Neural progenitor cell (in vitro differentiated cells): Measurements from ENCODE around the gene FRA10AC1. TPM values are rescaled to one million over a fixed set of nuclear protein-coding genes. Genes with fewer than 3 reads are reported as not detected.

ENCODE experiments used
- DNase-seq: peaks from one replicate; pipeline ENCODE4 v3.0.0-alpha.2; 2016; ENCODE audit warnings: low spot score
- H2AFZ ChIP-seq: fragments of 200-600 bp; sonication (generic); replicated peaks from 2 replicates; pipeline ENCODE4 v1.6.1; 2016; ENCODE audit warnings: antibody characterized with exemption
- H3F3A ChIP-seq: fragments of 200-600 bp; sonication (generic); 2 replicates; pipeline ENCODE4 v1.6.1; 2016; ENCODE audit warnings: antibody characterized with exemption, low read depth
- H3K27ac ChIP-seq: fragments of 200-600 bp; sonication (generic); 2 replicates; pipeline ENCODE4 v1.5.1; 2016; ENCODE audit warnings: mild to moderate bottlenecking
- H3K27me3 ChIP-seq: fragments of 200-600 bp; sonication (generic); 2 replicates; pipeline ENCODE4 v1.6.1; 2016; ENCODE audit warnings: mild to moderate bottlenecking, moderate library complexity
- H3K36me3 ChIP-seq: fragments of 200-600 bp; sonication (generic); 2 replicates; pipeline ENCODE4 v1.5.1; 2016
- H3K4me1 ChIP-seq: fragments of 200-600 bp; sonication (generic); 2 replicates; pipeline ENCODE4 v1.6.1; 2016; ENCODE audit warnings: mixed run types
- H3K4me2 ChIP-seq: fragments of 200-600 bp; sonication (generic); 2 replicates; pipeline ENCODE4 v1.6.1; 2016
- H3K4me3 ChIP-seq: fragments of 200-600 bp; sonication (generic); 2 replicates; pipeline ENCODE4 v1.5.1; 2016
- H3K79me2 ChIP-seq: fragments of 200-600 bp; sonication (generic); 2 replicates; pipeline ENCODE4 v1.6.1; 2016; ENCODE audit warnings: low read depth
- H3K9ac ChIP-seq: fragments of 200-600 bp; sonication (generic); 2 replicates; pipeline ENCODE4 v1.6.1; 2016
- H3K9me3 ChIP-seq: fragments of 200-600 bp; sonication (generic); 2 replicates; pipeline ENCODE4 v1.5.1; 2016; ENCODE audit warnings: low read depth
- H4K20me1 ChIP-seq: fragments of 200-600 bp; sonication (generic); 2 replicates; pipeline ENCODE4 v1.6.1; 2016; ENCODE audit warnings: low read depth
- H3K27ac Mint-ChIP-seq: 3 replicates; pipeline ENCODE4 v1.8.0; 2021; ENCODE audit warnings: mixed read lengths
- H3K27me3 Mint-ChIP-seq: 2 replicates; pipeline ENCODE4 v1.8.0; 2022; ENCODE audit warnings: low read depth, mild to moderate bottlenecking, inconsistent platforms, moderate library complexity, mixed read lengths; ENCODE audit not compliant: insufficient read depth
- H3K36me3 Mint-ChIP-seq: 3 replicates; pipeline ENCODE4 v1.8.0; 2021; ENCODE audit warnings: mixed read lengths
- H3K4me1 Mint-ChIP-seq: 3 replicates; pipeline ENCODE4 v1.8.0; 2021; ENCODE audit warnings: mixed read lengths
- H3K4me3 Mint-ChIP-seq: 3 replicates; pipeline ENCODE4 v1.8.0; 2021; ENCODE audit warnings: mild to moderate bottlenecking, moderate library complexity, mixed read lengths
- H3K9me3 Mint-ChIP-seq: 3 replicates; pipeline ENCODE4 v1.8.0; 2020; ENCODE audit warnings: mixed read lengths
- CTCF ChIP-seq: fragments of 200-600 bp; sonication (generic); IDR thresholded peaks from 2 replicates; pipeline ENCODE4 v1.5.1; 2017; ENCODE audit warnings: antibody characterized with exemption, mild to moderate bottlenecking
- EZH2 ChIP-seq: fragments of 200-600 bp; sonication (generic); IDR thresholded peaks from 2 replicates; pipeline ENCODE4 v1.6.1; 2017; ENCODE audit warnings: antibody characterized with exemption, mild to moderate bottlenecking, moderate library complexity
- EZH2phosphoT487 ChIP-seq: fragments of 200-600 bp; sonication (generic); IDR thresholded peaks from 2 replicates; pipeline ENCODE4 v1.6.1; 2017; ENCODE audit warnings: antibody characterized with exemption
- total RNA-seq: library from RNA; depleted of rRNA; stranded (reverse); fragments of >200 nt; gene quantifications from 2 replicates; pipeline ENCODE4 v1.2.3, GENCODE V29; 2015; ENCODE audit warnings: low replicate concordance

The FRA10AC1 gene
- total RNA-seq, 1 donor from 2014 or later: 31.4 TPM

GRCh38 chr10:93695740-93696139 is 6.7 kb downstream of the FRA10AC1 start:
- H3K9me3 ChIP-seq: no peaks in the 10 kb centered on the region
- no peak for TF ChIP-seq CTCF
- no peak for TF ChIP-seq EZH2phosphoT487
- no peak for TF ChIP-seq EZH2
- H3K4me3 ChIP-seq: no peak overlapping the region
- H3K27ac ChIP-seq: no peak overlapping the region
- no peaks in the 10 kb centered on the region for H4K20me1 ChIP-seq
- Mint-ChIP-seq H3K27me3 (peaks cover 3% of the 10 kb centered on the region), H3K27ac (no peak overlapping the region), H3K4me3 (no peak overlapping the region), H3K9me3 (no peaks in the 10 kb centered on the region), H3K4me1 (peaks cover 18% of the 10 kb centered on the region), H3K36me3 (peaks cover 11% of the 10 kb centered on the region)
- no peak overlapping the region for H2AFZ ChIP-seq
- no peaks in the 10 kb centered on the region for H3K27me3 ChIP-seq
- H3K9ac ChIP-seq: no peak overlapping the region
- peaks cover 24% of the 10 kb centered on the region for H3K36me3 ChIP-seq
- no peak overlapping the region for H3K4me2 ChIP-seq
- no peak for DNase-seq
- peaks cover under 1% of the 10 kb centered on the region for H3K79me2 ChIP-seq
- peaks cover 8% of the 10 kb centered on the region for H3F3A ChIP-seq
- no peaks in the 10 kb centered on the region for H3K4me1 ChIP-seq

- Histone ChIP-seq H3K4me3 (no peak overlapping the region), H3K4me1 (no peaks in the 10 kb centered on the region), H3K27ac (no peak overlapping the region), H3K9ac (no peak overlapping the region), H3F3A (peaks cover 7% of the 10 kb centered on the region), H3K79me2 (no peaks in the 10 kb centered on the region), H4K20me1 (peaks cover 4% of the 10 kb centered on the region), H3K9me3 (no peaks in the 10 kb centered on the region), H3K4me2 (no peak overlapping the region), H3K27me3 (no peaks in the 10 kb centered on the region), H3K36me3 (peaks cover 20% of the 10 kb centered on the region), H2AFZ (no peak overlapping the region)
- Mint-ChIP-seq H3K27ac (no peak overlapping the region), H3K4me3 (no peak overlapping the region), H3K4me1 (no peaks in the 10 kb centered on the region), H3K36me3 (peaks cover 1% of the 10 kb centered on the region), H3K9me3 (no peaks in the 10 kb centered on the region), H3K27me3 (no peaks in the 10 kb centered on the region)
- no peak for DNase-seq
- no peak for TF ChIP-seq EZH2
- no peak for TF ChIP-seq EZH2phosphoT487
- TF ChIP-seq CTCF: no peak
Measured at GRCh38 chr10:93687737-93688136, 14.7 kb downstream of the FRA10AC1 start.

- Histone ChIP-seq H3K9ac (no peak overlapping the region), H3K36me3 (peaks cover 9% of the 10 kb centered on the region), H3K4me2 (no peak overlapping the region), H3K27ac (no peak overlapping the region), H4K20me1 (peaks cover 4% of the 10 kb centered on the region), H3K79me2 (no peaks in the 10 kb centered on the region), H3K4me3 (no peak overlapping the region), H3K9me3 (no peaks in the 10 kb centered on the region), H3K4me1 (no peaks in the 10 kb centered on the region), H3F3A (peaks cover 7% of the 10 kb centered on the region), H2AFZ (no peak overlapping the region), H3K27me3 (no peaks in the 10 kb centered on the region)
- TF ChIP-seq EZH2phosphoT487: no peak
- TF ChIP-seq CTCF: peak; percentile 56
- TF ChIP-seq EZH2: no peak
- H3K27ac Mint-ChIP-seq: no peak overlapping the region
- no peaks in the 10 kb centered on the region for H3K27me3 Mint-ChIP-seq
- DNase-seq: peak; percentile 34
- H3K4me1 Mint-ChIP-seq: no peaks in the 10 kb centered on the region
- H3K4me3 Mint-ChIP-seq: no peak overlapping the region
- H3K9me3 Mint-ChIP-seq: no peaks in the 10 kb centered on the region
- no peaks in the 10 kb centered on the region for H3K36me3 Mint-ChIP-seq
Measured at GRCh38 chr10:93680412-93681047, 21.9 kb downstream of the FRA10AC1 start.
